Measurements from ENCODE around the gene ANXA11. TPM values are rescaled to one million over a fixed set of nuclear protein-coding genes. Genes with fewer than 3 reads are reported as not detected.
"Not testable (repeated sequence)": the region's sequence is repeated elsewhere in the genome, so short reads cannot be mapped to it uniquely, and the experiment has no call there.

Gene ANXA11
- total RNA-seq, 1 experiment from 2014 or later, result 36.2 TPM

DNA sequence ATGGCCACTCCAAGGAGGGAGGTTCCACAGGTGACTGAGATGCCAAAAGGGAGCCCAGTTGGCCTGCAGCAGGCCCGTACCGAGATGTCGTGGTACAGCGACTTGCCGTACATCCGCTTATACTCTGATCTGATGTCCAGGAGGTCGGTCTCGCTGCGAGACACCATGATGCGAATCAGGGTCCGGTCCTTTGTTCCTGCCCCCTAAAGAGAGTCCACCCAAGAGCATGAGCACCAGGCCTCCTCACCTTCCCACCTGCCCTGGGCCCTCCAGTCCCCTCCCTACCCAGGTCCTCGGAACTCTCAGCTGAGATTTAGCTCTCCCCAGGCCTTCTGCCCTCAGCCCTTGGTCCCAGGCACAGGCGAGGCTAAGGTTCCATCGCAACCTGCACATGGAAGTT, 47.8 kb downstream of the ANXA11 start:
- Histone ChIP-seq H3K9me3 (replicated peaks) (no peaks in the 10 kb centered on the region), H3K27ac (no peak overlapping the region), H3K4me1 (peaks cover 18% of the 10 kb centered on the region), H3K27me3 (no peaks in the 10 kb centered on the region), H3K4me3 (no peak overlapping the region), H3K36me3 (peaks cover 4% of the 10 kb centered on the region; the same call in 1 of the 2 replicates)
- DNase-seq, result no peak

- H3K27ac ChIP-seq, result no peak overlapping the region
- H3K9me3 ChIP-seq (replicated peaks), result no peaks in the 10 kb centered on the region
- H3K36me3 ChIP-seq, result peaks cover 4% of the 10 kb centered on the region; the same call in 1 of the 2 replicates
- no peaks in the 10 kb centered on the region for H3K27me3 ChIP-seq
- H3K4me1 ChIP-seq, result peaks cover 18% of the 10 kb centered on the region
- DNase-seq, result no peak
- H3K4me3 ChIP-seq, result no peak overlapping the region
These were observed 49.1 kb downstream of the ANXA11 start for GRCh38 chr10:80156216-80156615.

GRCh38 chr10:80155696-80156215, 49.6 kb downstream of the ANXA11 start:
- peaks cover 18% of the 10 kb centered on the region for H3K4me1 ChIP-seq
- peaks cover 4% of the 10 kb centered on the region; the same call in 1 of the 2 replicates for H3K36me3 ChIP-seq
- DNase-seq, result no peak
- H3K4me3 ChIP-seq, result no peak overlapping the region
- no peak overlapping the region for H3K27ac ChIP-seq
- no peaks in the 10 kb centered on the region for H3K27me3 ChIP-seq
- H3K9me3 ChIP-seq (replicated peaks), result no peaks in the 10 kb centered on the region

DNA sequence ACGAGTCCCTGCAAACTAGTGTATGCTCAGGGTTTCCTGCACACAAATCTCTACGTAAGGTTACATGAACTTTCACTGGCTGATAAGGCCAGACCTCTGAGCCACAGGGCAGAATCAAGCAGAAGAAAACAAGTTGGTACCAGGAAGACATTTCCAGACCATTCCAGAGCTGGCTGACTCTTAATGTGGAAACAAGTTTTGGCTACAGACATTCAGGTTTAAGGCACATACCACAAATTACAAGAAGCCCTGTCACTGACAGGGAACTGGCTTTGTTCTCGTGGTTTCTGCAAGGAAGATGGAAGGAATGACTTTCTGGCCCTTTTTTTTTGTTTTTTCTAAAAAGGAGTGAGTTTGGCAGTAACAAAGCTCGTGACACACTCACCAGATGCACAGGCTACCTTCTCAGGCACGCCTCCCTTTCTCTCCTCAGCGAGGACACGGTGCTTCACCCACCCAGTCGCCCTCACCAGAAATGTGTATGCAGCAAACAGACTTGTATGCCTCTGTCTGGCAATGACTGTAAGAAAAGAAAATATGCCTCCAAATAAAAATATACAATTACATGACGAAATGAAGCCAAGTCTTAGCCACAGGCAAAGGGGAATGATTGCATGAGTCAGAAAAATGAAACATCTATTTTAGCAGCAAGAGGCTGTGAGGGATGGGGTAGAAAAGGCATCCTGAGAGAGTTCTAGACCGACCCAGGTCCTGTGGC, 50.2 kb downstream of the ANXA11 start:
- H3K36me3 ChIP-seq, result peaks cover 5% of the 10 kb centered on the region; the same call in 1 of the 2 replicates
- H3K27ac ChIP-seq, result no peak overlapping the region
- no peak overlapping the region for H3K4me3 ChIP-seq
- no peaks in the 10 kb centered on the region for H3K27me3 ChIP-seq
- H3K9me3 ChIP-seq (replicated peaks), result no peaks in the 10 kb centered on the region
- no peak for DNase-seq
- peaks cover 18% of the 10 kb centered on the region for H3K4me1 ChIP-seq

DNA sequence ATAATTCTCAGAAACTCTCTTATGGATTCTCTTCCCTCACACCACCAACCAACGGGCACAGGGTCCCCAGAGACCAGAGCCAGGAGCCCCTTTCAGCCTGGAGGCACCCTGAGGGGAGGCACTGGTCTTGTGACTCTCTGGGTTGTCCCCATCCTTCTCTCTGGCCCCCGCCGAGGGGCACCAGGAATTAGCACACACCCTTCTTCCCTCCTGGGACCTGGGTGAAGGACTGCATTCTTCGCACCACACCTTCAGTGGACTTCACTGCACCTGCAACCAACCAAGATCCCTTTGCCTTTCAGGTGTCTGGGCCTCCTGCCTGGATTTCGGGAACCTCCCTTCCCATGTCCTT, 50.7 kb downstream of the ANXA11 start:
- peaks cover 17% of the 10 kb centered on the region for H3K4me1 ChIP-seq
- H3K36me3 ChIP-seq, result peaks cover 6% of the 10 kb centered on the region; the same call in 1 of the 2 replicates
- no peaks in the 10 kb centered on the region for H3K27me3 ChIP-seq
- H3K9me3 ChIP-seq (replicated peaks), result no peaks in the 10 kb centered on the region
- H3K27ac ChIP-seq, result no peak overlapping the region
- H3K4me3 ChIP-seq, result no peak overlapping the region
- DNase-seq, result no peak

- no peaks in the 10 kb centered on the region; the same call in 1 of the 2 replicates for H3K9me3 ChIP-seq (replicated peaks)
- no peak for DNase-seq
- H3K4me3 ChIP-seq, result no peak overlapping the region
- peaks cover 7% of the 10 kb centered on the region for H3K4me1 ChIP-seq
- H3K27me3 ChIP-seq, result no peaks in the 10 kb centered on the region
- no peak overlapping the region for H3K27ac ChIP-seq
- H3K36me3 ChIP-seq, result peaks cover 8% of the 10 kb centered on the region
These were observed 51.9 kb downstream of the ANXA11 start for GRCh38 chr10:80153460-80153859.

GRCh38 chr10:80152820-80153219, 52.5 kb downstream of the ANXA11 start:
- Histone ChIP-seq H3K4me3 (no peak overlapping the region), H3K27ac (no peak overlapping the region), H3K9me3 (replicated peaks) (no peaks in the 10 kb centered on the region; the same call in 1 of the 2 replicates), H3K27me3 (no peaks in the 10 kb centered on the region), H3K4me1 (peaks cover 1% of the 10 kb centered on the region; the same call in 1 of the 2 replicates), H3K36me3 (peaks cover 8% of the 10 kb centered on the region)
- no peak for DNase-seq

DNA sequence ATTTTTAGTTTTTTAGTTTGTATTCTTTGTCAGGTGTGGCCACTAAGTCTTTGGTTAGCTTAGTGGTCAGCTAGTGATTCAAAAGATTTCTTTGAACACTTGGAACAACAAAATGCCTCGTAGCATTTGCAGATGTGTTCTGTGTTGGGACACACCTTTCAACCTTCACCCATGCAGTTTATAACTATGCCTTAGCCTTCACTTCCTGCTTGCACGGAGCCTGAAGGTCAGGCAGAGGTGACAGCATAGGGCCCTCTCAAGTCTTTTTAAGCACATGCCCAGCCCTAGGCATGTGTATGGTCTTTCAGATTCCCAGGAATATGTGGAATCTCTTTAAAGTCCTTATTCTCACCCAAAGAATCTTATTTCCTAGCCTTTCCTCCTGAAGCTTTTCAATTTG, 55.2 kb downstream of the ANXA11 start:
- Histone ChIP-seq H3K4me1 (peaks cover 4% of the 10 kb centered on the region), H3K27me3 (no peaks in the 10 kb centered on the region), H3K4me3 (no peak overlapping the region), H3K36me3 (peaks cover 4% of the 10 kb centered on the region; the same call in 1 of the 2 replicates), H3K27ac (no peak overlapping the region), H3K9me3 (replicated peaks) (no peaks in the 10 kb centered on the region; the same call in 1 of the 2 replicates)
- no peak for DNase-seq

DNA sequence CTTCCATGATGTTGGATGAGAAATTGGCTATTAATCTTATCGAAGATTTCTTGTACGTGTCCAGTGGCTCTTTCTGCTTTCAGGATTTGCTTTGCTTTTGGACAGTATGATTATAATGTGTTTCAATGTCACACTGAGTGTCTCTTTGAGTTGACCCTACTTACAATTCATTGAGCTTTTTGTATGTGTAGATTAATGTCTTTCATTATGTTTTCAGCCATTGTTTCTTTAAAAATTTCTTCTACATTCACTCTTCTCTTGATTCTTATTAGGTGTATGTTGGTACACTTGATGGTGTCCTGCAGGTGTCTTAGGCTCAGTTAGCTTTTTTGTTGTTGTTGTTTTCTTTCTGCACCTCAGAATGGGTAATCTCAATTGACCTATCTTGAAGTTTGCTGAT, 56.2 kb downstream of the ANXA11 start:
- DNase-seq, result no peak
- Histone ChIP-seq H3K27me3 (no peaks in the 10 kb centered on the region), H3K9me3 (replicated peaks) (no peaks in the 10 kb centered on the region; the same call in 1 of the 2 replicates), H3K36me3 (peaks cover 4% of the 10 kb centered on the region; the same call in 1 of the 2 replicates), H3K4me3 (no peak overlapping the region), H3K4me1 (peaks cover 4% of the 10 kb centered on the region), H3K27ac (no peak overlapping the region)

DNA sequence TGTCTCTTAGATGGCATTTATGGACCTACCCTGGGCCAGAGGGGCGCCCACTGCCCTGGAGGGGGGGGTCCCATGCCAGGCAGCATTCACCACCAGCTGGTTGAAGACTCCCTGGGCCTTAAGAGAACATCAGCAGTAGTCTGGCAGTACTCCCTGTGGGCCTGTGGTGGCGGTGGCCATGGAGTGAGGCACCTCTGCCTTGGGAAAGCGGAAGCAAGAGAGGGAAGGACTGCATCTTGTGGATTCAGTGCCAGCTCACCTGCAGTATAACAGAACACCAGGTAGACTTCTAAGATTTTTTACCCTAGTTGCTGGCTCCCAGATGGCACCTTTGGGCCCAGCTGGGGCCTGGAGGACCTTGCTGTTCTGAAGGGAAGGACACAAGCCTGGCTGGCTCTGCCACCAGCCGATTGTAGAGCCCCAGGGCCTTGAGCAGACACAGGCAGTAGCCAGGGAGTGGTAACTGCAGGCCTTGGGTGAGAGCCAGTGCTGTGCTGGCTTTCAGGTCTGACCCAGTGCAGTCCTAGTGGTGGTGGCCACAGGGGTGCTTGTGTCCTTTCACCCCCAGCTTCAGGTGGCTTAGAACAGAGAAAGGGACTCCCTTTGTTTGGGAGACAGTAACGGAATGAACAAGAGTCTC, 57.1 kb downstream of the ANXA11 start:
- DNase-seq, result no peak

DNA sequence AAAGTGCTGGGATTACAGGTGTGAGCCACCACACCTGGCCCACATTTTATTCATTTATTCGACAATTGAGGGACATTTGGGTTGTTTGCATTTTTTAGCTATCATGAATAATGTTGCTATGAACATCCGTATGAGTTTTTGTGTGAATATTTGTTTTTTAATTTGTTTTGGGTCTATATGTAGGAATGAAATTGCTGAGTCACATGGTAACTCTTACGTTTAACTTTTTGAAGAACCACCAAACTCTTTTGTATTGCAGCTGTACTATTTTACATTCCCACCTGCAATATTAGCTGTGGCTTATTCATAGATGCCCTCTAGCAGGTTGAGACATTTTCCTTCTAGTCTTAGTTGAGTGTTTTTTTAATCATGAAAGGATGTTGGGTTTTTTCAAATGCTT, 58.4 kb downstream of the ANXA11 start:
- DNase-seq, result no peak

More for the DNA sequence above, 57.1 kb downstream of the ANXA11 start:
- Histone ChIP-seq H3K4me1 (peaks cover 4% of the 10 kb centered on the region), H3K27ac (no peak overlapping the region), H3K36me3 (peaks cover 4% of the 10 kb centered on the region; the same call in 1 of the 2 replicates), H3K27me3 (no peaks in the 10 kb centered on the region), H3K9me3 (replicated peaks) (no peaks in the 10 kb centered on the region; the same call in 1 of the 2 replicates), H3K4me3 (no peak overlapping the region)

GRCh38 chr10:80145406-80146308, 59.7 kb downstream of the ANXA11 start:
- not testable (repeated sequence) for H3K27me3 ChIP-seq
- DNase-seq, result peak; percentile 41 to 66

More for the DNA sequence above, 58.4 kb downstream of the ANXA11 start:
- Histone ChIP-seq H3K36me3 (peaks cover 4% of the 10 kb centered on the region; the same call in 1 of the 2 replicates), H3K27ac (no peak overlapping the region), H3K4me1 (peaks cover 4% of the 10 kb centered on the region), H3K9me3 (replicated peaks) (no peaks in the 10 kb centered on the region; the same call in 1 of the 2 replicates), H3K27me3 (no peaks in the 10 kb centered on the region), H3K4me3 (no peak overlapping the region)

GRCh38 chr10:80144696-80145131, 60.6 kb downstream of the ANXA11 start:
- peaks cover 4% of the 10 kb centered on the region for H3K4me1 ChIP-seq
- H3K27ac ChIP-seq, result no peak overlapping the region
- no peaks in the 10 kb centered on the region for H3K27me3 ChIP-seq
- no peaks in the 10 kb centered on the region; the same call in 1 of the 2 replicates for H3K9me3 ChIP-seq (replicated peaks)
- H3K36me3 ChIP-seq, result peaks cover 2% of the 10 kb centered on the region; the same call in 1 of the 2 replicates
- no peak for DNase-seq
- no peak overlapping the region for H3K4me3 ChIP-seq

More at GRCh38 chr10:80145406-80146308, 59.7 kb downstream of the ANXA11 start:
- not testable (repeated sequence) for H3K4me1 ChIP-seq; H3K4me3 ChIP-seq; H3K27ac ChIP-seq; H3K9me3 ChIP-seq (replicated peaks); H3K36me3 ChIP-seq

GRCh38 chr10:80144067-80144695, 61.2 kb downstream of the ANXA11 start:
- no peak overlapping the region for H3K4me3 ChIP-seq
- no peak overlapping the region for H3K27ac ChIP-seq
- peaks cover 4% of the 10 kb centered on the region for H3K4me1 ChIP-seq
- H3K36me3 ChIP-seq, result peaks cover 1% of the 10 kb centered on the region; the same call in 1 of the 2 replicates
- H3K27me3 ChIP-seq, result no peaks in the 10 kb centered on the region
- no peak for DNase-seq
- no peaks in the 10 kb centered on the region; the same call in 1 of the 2 replicates for H3K9me3 ChIP-seq (replicated peaks)
